Gastrocnemius medialis (tissue), 4 donors: ENCODE data around the gene RPN2.

ENCODE experiments used
- CTCF ChIP-seq, 5 experiments: fragments of 450-650 bp in 3 of 5; fragments of 200-600 bp in 2 of 5; sonication (generic) in 2 of 5; IDR thresholded peaks in 4 of 5; conservative IDR thresholded peaks in 1 of 5; 1 replicate in 4 of 5; 2 replicates in 1 of 5; pipeline ENCODE4 v1.5.1; 2016 to 2019; ENCODE audit warnings: antibody characterized with exemption in 5 of 5, mild to moderate bottlenecking in 3 of 5, moderate library complexity in 3 of 5
- POLR2A ChIP-seq, 2 donors: fragments of 450-650 bp; IDR thresholded peaks; one replicate each; pipeline ENCODE4 v1.6.1; 2017; ENCODE audit warnings: antibody characterized with exemption in 2 of 2, mild to moderate bottlenecking in 2 of 2, moderate library complexity in 2 of 2

GRCh38 chr20:37185686-37186085, 6.6 kb downstream of the RPN2 start:
- TF ChIP-seq POLR2A (IDR thresholded peaks at IDR 0.05) = no peak
- no peak for TF ChIP-seq CTCF (IDR thresholded peaks at IDR 0.05 in 4 of 5, conservative IDR thresholded peaks at IDR 0.05 in 1 of 5)
